ENCODE results near the gene KCNQ1.
"Not testable (repeated sequence)": the region's sequence is repeated elsewhere in the genome, so short reads cannot be mapped to it uniquely, and the experiment has no call there.

The KCNQ1 gene

DNA sequence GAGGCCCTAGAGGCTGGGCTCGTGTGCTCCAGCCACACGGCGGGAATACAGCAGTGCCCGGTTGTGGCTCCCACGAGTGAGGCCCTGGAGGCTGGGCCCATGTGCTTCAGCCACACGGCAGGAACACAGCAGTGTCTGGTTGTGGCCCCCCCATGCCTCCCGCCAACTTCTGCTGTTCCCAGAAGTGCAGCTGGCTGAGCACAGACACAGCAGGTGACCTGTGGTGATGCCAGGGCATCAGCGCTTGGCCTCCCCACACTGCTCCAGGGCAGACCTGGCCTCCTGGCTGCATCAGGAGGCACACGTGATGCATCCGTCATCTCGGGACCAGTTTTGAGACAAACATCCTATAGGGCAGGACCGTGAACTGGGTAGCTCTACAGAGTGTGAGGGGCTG lies 144.7 kb downstream of the KCNQ1 start:
- DNase-seq (ENCODE audit: low read depth in 2 of 2): no peak

DNA sequence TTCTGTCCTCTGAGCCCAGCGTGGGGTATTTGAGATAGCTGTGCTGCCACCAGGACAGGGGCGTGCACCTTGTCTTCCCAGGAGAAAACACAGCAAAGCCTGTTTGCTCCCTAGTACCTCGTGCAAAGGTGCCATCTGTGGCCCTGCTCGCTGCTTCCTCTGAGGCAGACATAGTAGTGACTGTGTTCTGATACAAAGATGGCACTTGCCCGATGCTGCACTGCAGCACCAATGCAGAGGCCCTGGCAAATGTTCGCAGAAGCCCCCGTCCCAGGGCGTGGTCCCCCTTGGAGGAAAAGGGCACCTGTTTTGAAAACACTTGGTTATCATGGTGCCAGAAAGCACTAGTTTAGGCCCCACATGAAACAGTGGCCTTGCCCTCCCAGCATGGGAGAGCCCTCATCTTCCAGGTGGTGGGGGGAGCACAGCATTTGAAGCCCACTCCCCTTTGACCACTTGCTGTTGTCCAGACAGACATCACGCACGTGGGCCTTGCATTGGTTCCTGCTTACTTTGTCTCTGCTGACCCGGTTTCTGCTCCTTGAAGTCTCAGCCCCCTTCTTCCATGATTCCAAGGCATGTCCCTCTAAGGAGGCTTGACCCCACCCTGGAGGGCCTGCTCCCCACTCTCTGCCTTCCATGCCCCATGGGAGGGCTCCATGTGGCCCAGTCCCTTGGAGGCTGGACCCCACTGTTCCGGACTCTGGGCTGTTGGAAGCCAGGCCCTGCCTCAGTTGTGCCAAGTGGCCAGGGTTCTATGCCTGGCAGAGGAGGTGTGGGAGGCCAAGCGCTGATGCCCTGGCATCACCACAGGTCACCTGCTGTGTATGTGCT lies 145.5 kb downstream of the KCNQ1 start:
- DNase-seq (ENCODE audit: low read depth in 2 of 2): no peak

DNA sequence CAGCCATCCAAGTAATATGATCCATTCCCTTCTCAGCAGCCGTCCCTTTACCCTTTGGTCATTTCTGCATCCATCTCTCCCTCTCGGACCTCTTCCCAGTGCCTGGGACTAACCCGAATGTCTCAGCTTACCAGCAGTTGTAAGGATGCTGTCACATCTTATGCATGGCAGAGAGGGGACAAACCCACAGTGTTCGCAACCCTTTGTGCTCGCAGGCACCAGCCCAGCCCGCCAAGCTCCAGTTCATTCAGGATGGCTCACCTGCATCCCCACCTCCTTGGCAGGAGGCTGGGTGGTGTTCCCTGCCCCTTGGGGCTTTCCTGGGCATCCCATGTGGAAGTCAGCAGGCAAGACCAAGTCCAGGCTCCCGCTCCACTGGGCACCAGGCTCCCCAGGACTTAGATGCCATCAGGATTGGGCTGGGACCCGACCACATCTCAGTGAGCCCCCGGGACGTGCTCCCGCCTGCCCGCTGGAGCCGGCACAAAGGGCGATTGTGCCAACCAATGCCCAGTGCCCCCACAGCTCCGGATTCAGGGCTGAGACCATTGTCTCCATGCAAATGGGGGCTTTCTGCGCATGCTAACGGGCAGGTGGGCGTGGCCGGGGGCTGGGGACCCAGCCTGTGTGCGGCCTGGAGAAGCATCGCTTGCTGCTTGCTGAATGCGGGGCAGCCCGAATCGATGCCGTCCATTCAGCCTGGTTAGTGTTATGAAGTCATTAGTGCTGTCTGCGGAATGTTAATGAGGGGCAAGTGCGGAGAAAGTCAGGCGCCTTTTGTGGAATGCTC lies 146.4 kb downstream of the KCNQ1 start:
- DNase-seq (ENCODE audit: low read depth in 2 of 2): no peak

DNA sequence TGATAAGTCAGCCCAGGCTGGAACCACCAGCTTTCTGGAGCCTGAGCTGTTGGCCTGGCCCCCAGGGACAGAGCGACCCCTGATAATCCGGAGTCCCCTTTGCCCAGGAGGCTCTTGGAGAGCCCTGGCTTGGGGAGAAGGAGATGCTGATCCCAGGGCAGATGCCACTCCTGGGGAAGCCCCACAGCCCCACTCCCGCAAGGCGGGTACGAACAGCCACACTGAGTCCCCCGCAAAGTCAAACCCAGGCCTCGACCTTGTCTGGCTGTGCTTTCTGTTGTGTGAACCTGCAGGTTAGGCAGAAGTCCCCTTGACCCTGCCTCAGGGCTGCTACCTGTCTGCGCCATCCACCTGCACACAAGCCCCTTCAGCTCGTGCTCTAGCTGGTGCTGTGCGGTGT lies 147.0 kb downstream of the KCNQ1 start:
- no peak for DNase-seq (ENCODE audit: low read depth in 2 of 2)

DNA sequence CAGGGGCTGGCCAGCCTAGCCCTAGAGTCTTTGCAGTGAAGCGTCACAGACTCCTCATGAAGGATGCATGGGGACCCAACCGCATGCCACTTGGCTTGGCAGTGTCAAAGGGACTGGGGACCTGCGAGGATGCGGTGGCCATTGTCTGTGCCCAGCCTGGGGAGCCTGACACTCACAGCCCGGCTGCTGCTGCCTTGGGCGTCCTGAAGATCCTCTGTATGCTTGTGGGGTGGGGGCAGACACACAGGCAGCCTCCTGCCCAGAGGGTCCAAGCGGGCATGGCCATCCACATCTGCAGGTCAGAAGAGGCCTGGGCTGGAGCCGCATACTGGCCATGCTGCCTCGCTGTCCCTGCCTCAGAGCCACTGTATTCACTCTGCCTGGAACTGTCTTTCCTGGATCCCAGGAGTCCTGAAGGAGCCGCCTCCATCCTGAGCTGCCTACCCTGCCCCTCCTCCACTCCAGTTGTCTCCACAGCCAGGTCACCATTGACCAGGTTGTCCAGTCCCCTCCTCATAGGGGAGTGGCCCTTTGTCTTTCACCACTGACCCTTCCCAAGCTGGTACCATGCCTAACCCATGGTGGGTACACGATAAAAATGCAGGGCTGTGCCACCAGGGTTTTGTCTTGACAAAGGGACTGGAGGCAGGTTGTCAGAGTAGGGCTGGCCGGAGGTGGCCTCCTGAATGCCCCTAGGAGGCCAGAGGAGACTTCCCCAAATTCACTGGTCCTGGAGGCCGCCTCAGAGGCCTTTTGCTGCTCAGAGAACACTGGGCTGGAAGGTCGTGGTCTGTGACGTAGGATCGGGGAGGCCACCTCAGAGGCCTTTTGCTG lies 148.0 kb downstream of the KCNQ1 start:
- no peak for DNase-seq (ENCODE audit: low read depth in 2 of 2)

DNA sequence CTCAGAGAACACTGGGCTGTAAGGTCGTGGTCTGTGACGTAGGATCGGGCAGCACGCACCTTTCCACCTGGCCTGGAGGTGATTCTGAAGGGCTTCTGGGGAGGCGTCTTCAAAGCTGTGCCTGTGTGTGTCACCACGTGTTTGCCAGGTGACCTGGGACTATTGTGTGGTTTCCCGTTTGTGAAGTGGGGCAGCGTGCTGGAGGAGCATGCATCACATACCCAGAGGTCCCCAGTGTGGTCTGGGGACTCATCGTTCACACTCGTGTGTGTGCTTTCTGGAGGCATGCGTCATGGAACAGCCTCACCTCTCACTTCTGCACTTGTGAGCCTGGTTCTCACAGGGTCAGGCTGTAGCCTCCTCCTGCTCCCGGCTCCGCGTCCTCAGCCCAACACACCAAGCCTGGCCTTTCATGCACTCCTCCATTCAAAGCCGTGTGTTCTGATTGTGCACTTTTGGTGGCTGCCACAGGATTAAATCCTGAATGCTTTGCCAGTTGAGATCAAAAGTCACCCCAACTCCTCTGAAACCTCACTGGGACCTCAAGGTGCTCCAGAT lies 148.7 kb downstream of the KCNQ1 start:
- DNase-seq (ENCODE audit: low read depth in 2 of 2): no peak

DNA sequence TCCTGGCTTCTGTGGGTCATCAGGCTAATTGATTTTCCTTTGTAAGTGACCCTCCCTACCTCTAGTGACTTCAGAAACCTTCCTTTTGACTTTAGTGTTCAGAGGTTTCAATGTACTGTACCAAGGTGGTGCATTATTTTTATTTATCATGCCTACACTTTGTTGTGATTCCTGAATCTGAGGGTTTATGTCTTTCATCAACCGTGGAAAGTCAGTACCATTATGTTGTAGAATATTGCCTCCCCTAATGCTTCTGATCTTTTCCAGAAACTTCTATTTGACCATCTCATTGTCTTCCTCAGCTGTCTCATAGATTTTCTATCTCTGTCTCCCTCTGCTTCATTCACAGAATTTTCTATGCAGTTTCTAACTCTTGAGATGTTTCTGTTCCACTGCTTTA lies 149.5 kb downstream of the KCNQ1 start:
- DNase-seq (ENCODE audit: low read depth in 2 of 2): no peak

DNA sequence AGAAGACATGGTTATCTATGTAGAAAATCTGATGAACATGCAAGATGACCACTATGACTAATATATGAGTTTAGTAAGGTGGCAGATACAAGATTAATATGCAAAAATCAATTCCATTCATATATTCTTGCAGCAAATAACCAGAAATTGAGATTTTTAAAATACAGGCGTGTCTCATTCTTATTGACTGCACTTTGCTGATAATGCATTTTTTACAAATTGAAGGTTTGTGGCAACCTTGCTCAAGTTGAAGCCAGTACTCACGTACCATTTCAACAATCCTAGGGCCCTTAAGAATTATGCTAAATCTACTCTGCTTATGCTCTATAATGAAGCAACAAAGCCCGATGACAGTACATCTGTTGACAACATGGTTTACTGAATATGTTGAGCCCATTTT lies 150.4 kb downstream of the KCNQ1 start:
- no peak for DNase-seq (ENCODE audit: low read depth in 2 of 2)

DNA sequence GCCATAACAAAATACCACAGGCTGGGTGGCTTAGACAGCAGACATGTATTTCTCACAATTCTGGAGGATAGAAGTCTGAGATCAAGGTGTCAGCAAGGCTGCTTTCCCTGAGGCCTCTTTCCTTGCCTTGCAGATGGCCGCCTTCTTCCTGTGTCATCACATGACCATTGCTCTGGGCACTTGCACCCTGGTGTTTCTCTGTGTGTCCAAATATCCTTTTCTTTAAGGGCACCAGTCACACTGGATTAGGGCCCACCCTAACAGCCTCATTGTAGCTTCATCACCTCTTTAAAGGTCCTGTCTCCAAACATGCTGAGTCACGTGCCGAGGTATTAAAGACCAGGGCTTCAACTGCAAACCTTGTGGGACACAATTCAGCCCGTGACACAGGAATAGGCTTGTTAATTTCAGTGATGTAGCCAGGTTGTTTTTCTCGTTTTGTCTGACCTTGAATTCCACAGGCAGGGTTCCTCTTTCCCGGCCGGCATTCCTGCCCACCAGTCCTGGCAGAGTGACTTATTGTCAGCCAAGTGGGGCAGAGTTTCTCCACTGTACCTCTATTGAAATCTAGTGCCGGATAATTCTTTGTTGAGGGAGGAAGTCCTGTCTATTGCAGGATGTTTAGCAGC lies 154.9 kb downstream of the KCNQ1 start:
- DNase-seq (ENCODE audit: low read depth in 2 of 2): no peak

DNA sequence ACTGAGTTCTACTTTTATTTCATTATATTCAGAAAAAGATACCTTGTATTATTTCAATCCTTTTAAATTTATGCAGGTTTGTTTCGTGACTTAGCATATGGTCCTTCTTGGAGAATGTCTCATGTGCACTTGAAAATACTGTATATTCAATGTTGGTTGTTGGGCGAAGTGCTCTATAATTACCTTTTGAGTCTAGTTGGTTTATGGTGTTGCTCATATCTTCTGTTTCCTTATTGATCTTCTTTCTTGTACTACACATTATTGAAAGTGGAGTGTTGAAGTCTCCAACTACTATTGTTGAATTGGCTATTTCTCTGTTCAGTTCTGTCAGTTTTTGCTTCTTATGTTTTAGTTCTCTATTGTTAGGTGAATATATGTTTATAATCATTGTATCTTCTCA lies 164.5 kb downstream of the KCNQ1 start:
- no peak for DNase-seq (ENCODE audit: low read depth in 2 of 2)

DNA sequence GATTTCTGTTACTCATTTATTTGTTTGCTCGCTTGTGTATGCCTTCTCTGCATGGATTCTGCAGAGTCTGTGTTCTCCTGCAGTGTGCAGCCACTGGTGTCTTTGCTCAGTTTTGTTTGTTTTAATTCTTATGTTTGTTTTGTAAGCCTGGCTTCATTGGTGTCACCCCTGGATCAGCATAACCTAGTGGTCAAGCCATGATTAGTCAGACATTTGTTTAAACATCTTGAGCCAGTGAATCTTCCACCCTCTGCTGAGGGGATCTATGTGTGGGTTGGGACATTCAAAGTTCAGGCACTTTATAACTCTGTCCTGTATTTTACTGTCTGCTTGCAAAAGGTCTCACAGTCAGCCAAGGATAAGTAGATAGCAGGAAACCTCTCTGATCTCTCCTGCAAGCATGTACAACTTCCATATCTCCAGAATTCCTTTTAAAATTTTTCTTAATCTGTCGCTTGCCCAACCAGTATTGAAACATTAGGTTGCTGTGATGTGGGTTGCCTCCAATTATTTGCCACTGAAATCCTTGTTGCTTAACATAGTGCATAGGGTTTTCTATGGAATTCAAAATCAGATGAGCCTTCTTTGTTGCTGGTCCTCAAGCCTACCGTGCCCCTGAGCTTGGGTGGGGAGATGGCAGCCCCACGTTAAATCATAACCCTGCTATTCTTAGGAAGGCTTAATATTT lies 168.2 kb downstream of the KCNQ1 start:
- no peak for DNase-seq (ENCODE audit: low read depth in 2 of 2)

DNA sequence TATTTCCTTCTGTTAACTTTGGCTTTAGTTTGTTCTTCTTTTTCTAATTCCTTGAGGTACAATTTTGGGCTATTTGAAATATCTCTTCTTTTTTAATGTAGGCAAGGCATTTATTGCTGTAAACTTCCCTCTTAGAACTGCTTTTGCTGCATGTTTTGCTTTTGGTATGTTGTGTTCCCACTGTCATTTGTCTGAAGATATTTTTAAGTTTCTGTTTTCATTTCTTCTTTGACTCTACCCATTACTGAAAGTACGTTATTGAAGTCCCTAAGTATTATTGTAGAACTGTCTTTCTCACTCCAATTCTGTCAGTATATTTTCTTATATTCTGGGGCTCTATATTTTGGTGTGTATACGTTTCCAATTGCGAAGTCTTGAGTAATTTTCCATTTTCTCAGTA lies 177.1 kb downstream of the KCNQ1 start:
- DNase-seq (ENCODE audit: low read depth in 2 of 2): no peak

DNA sequence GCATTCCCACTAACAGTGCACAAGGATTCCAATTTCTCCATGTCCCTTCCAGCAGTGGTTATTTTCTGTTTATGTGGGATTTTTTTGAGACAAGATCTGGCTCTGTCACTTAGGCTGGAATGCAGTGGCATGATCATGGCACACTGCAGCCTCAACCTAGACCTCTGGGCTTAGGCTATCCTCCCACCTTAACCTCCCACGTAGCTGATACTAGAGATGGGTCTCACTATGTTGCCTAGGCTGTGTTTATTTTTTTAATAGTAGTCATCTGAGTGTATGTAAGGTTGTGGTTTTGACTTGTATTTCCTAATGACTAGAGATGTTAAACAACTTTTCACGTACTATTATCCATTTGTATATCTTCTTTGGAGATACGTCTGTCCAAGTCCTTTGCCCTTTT lies 180.4 kb downstream of the KCNQ1 start:
- no peak for DNase-seq (ENCODE audit: low read depth in 2 of 2)

DNA sequence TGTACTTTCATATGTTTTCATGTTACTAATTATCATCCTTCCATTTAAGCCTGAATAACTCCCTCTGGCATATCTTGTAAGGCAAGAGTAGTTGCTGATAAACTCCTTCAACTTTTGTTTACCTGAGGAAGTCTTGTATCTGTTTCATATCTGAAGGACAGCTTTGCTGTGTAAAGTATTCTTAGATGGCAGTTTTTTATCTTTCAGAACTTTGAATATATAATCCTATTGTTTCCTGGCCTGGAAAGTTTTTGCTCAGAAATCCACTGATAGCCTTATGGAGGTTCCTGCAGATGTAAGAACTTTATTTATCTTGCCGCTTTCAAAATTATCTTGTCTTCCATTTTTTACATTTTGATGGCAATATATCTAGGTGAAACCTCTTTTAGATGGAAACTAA lies 185.9 kb downstream of the KCNQ1 start:
- DNase-seq (ENCODE audit: low read depth in 2 of 2): no peak

DNA sequence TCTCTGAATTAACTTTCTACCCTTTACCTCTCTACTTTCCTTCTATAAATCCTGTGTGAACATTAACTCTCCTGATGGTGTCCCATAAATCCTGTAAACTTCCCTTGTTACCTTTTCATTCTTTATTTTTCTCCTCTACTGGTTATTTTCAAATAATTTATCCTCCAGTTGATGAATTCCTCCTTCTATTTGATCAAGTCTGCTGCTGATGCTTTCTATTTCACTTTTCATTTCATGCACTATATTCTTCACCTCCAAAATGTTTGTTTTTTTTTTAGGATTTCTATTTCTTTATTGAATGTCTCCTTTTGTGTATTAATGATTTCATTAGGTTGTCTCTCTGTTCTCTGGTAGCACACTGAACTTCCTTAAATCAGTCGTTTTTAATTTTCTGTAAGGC lies 186.4 kb downstream of the KCNQ1 start:
- DNase-seq (ENCODE audit: low read depth in 2 of 2): no peak

DNA sequence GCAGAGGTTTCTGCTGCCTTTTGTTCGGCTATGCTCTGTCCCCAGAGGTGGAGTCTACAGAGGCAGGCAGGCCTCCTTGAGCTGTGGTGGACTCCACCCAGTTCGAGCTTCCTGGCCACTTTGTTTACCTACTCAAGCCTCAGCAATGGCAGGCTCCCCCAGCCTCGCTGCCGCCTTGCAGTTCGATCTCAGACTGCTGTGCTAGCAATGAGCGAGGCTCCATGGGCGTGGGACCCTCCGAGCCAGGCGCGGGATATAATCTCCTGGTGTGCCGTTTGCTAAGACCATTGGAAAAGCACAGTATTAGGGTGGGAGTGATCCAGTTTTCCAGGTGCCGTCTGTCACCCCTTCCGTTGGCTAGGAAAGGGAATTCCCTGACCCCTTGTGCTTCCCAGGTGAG lies 195.0 kb downstream of the KCNQ1 start:
- DNase-seq (ENCODE audit: low read depth in 2 of 2): not testable (repeated sequence)

DNA sequence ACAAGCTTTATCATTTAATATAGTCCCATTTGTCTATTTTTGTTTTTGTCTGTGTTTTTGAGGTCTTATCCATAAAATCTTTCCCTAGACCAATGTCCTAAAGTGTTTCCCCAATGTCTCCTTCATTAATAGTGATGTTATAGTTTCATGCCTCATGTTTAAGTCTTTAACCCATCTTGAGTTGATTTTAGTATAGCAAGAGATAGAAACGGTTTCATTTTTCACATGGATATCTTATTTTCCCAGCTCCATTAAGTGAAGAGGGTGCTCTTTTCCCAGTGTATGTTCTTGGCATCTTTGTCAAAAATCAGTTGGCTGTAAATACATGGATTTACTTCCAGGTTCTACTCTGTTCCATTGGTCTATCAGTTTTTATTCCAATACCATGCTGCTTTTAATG lies 196.8 kb downstream of the KCNQ1 start:
- no peak for DNase-seq (ENCODE audit: low read depth in 2 of 2)

DNA sequence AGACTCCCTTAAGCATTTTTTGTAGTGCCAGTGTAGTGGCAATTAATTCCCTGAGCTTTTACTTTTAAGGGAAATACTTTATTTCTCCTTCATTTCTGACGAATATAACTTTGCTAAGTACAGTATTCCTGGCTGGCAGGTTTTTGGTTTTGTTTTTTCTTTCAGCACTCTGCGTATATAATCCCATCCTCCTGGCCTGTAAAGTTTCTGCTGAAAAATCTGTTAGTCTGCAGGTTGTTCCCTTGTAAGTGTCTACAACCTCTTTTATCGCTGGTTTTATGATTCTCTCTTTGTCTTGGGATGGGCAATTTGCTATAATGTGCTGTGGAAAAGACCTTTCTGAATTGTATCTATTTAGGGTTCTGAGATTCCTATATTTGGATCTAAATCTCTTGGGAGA lies 198.9 kb downstream of the KCNQ1 start:
- no peak for DNase-seq (ENCODE audit: low read depth in 2 of 2)

DNA sequence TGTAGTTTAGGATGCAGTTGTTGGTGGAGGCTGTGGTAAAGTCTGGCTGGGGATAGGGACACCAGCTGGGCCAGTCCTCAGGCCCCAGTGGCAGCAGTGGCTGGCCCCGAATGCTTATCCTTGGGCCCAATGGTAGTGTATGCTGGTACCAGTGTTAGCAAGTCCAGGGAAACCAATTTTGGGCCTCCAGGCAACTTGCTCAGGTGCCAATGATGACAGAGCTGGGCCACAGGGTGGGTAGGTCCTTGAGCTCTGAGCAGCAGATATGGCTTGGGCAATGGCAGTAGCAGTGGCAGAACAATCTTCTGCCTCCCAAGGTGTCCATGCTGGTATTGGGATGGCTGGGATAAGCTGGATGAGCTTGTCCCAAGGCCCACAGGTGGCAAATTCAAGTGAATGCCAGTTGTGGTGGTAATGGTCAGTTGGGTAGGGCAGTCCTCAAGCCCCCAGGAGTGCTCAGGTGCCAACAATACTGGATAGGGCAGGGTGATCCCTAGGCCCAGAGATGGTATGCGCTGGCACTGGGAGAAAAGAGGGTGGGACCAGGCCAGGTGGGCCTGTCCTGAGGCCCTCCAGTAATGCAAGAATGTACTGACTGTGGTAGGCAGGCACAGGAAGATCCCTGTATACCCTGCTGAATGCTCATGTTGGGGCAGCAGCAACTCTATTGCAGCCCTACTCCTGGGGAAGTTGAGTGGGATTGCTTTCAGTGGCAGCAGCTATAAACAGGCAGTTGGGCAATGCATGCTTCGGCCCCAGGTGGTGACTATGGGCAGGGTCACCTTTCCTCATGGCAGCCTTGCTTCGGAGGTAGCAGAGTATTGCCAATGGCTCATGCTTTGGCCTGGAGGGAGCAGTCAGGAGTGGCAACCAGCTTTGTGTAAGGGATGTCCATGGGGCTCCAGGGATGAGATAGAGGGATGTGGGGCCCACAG lies 200.3 kb downstream of the KCNQ1 start:
- DNase-seq (ENCODE audit: low read depth in 2 of 2): no peak

DNA sequence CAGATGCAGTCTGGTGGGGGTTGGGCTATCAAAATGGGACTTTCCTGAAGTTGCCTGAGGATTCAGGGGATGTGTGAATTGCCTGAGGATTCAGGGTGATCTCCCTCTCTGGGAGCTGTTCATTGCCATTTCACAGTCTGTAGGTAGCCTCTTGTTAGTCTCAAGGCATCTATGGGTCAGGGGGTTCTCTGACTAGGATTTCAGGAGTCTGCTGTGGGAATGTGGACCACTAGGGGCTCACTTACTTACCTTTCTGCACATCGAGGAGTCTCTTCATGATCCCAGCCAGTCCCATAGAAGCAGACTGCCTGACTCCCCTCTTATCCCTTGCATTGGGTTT lies 200.9 kb downstream of the KCNQ1 start:
- no peak for DNase-seq (ENCODE audit: low read depth in 2 of 2)

Data from stimulated activated CD8-positive, alpha-beta memory T cell treated with anti-CD3 and anti-CD28 coated beads, Interleukin-7, amount 100 ng/mL, for 1 hour (primary cell).